Stimulated activated CD8-positive, alpha-beta memory T cell treated with anti-CD3 and anti-CD28 coated beads, Interleukin-15, amount 100 ng/mL, for 48 hours (primary cell): ENCODE data around the gene NTPCR.

Experiments
- DNase-seq, 2 donors: peaks; one replicate each; pipeline ENCODE4 v3.0.0-alpha.2; 2020; ENCODE audit warnings: low read depth in 2 of 2

NTPCR gene

DNA sequence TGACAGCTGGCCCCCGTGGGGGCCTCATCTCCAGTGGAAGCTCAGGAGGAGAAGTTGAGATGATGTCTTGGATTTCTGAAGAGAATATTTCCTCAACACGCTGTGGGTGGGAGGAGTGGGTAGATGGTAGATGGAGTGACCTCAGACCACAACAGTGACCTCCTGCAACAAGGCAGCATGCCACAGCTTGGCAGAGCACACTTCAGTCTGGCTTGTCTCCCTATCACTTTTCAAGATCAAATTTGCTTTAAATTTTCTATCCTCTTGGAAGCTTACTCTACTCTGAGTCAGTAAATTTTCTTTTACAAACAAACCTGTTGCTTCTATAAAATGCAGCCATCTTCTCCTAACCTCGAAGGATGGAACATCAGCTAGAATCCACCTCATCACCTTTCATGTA is 59.7 kb downstream of the NTPCR start:
- no peak for DNase-seq

DNA sequence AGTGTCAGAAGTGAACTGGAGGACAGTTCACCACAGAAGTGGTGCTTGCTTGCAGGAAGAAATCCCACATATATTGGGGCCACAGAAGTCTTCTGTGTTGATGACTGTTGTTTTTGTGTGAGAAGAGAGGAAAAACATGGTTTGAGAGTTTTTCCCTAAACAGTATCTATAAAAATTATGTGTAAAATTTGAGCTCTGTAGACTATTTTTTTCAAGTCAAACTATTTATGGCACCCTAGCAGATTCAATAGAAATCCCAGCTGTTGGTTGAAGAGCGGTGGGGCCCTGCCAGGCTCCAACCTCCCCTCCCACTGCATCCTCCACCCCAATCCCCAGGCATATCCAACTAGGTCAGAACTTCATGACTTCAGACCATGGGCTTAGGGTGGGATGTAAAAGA is 61.6 kb downstream of the NTPCR start:
- DNase-seq, result no peak

DNA sequence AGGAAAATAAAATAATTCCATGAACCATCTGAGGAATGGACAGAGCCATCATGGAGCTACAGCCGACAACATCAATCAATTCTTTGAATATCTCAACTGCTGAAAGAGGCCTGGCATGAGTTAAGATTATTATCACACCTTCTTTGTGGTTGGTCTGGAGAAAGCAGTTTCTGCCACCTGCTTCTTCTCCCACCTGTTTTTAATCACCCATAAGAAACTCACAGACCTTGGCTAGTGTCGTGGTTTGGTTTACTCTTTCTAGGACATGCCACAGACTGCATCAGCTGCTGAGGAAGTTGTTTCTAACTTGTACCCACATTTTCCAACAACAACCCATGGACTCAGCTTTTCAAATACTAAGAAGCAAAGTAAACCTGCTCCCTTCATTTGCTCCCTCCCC is 65.6 kb downstream of the NTPCR start:
- DNase-seq, result no peak

DNA sequence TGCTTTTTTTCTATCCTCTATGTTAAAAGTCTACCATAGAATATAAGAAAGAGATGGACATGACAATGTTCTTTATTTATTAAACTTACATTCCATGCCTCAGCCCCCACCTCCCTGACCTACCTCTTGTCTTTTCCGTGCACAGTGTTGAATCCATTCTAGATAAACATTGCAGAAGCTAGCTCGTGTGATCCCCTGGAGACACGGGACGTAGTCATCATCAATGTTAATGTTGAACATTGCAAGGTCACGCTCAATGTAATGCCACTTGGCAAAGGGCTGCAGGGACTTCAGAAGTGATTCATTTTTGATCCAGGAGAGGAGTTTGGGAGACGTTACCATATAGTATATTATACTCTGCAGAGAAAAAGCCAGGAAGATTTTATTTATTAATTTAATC is 66.4 kb downstream of the NTPCR start:
- DNase-seq, result no peak

DNA sequence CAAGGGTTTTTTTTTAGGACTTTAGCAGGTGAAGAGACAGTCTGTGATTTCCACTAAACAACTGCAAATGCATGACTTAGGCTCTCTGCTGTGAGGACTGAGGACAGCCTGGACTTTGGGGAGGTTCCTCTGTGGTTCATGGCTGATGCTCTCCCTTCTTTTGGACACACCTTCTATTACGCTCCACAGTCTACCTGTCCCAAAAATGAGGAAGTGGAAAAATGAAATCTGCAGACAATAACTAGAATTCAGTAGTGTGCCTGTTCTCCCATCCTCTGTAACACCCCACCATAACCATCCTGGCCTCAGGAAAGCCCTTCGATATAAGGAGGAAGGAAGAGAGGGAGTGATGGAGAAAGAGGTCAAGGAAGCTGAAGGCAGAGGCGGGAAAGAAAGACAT is 68.7 kb downstream of the NTPCR start:
- DNase-seq, result no peak

DNA sequence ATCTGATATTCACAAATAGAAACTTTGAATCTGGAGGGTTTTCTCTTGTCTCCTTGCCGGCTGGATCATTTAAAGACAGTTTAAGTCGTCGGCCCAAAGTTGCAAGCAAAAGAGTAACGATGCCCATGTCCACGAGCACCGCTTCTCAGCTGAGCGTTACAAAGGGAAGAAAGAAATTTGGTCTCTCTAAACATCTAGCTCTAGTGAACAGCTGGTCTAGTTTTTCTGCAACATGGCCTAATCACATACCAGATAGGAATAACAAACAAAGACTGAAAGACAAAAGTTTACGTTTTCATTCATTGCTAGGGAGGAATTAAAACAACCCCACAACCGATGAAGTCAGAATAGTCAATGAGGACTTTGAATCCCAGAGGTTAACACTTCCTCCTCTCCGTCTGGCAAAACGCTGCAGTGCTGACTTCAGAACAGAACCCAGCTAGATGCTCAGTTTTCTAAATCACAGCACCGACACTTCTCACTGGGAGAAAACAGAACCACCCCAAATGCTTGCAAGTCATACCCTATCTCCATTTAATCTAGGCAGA is 69.4 kb downstream of the NTPCR start:
- DNase-seq, result no peak

DNA sequence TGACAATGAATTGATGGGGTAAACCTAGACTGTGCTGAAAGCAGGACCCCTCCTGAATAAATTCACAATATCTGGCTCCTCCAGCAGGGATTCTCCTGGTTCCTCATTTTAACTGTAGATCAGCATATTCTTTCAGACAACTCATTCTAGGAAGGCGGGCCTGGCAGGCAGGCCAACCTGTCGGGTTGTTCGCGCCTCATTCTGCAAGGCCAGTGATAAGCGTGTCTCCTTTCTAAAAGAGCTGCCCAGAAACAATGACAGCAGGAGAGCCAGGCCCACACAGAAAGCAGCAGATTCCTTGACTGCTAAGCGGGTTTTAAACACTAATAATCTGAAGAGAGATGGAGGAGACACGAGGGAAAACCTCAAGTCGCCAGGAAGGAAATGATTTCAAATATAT is 70.0 kb downstream of the NTPCR start:
- no peak for DNase-seq

DNA sequence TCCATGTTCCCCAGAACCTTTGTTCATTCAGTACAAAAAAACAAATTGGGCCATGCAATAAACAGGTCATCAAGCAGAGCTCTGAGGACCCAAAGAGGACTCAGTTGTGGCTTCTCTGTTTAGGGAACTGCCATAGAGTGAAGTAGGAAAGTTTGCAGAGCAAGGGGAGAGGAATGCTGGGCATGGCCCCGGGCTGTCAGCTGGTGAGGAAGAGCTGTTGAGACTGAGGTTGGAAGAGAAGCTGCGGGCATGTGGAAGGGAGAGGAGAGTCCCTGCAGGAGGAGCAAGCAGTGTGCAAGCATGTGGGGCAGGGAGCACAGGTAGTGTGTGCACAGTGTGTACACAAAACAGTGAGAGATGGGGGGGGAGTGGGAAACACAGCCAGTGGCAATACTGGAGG is 71.8 kb downstream of the NTPCR start:
- no peak for DNase-seq

DNA sequence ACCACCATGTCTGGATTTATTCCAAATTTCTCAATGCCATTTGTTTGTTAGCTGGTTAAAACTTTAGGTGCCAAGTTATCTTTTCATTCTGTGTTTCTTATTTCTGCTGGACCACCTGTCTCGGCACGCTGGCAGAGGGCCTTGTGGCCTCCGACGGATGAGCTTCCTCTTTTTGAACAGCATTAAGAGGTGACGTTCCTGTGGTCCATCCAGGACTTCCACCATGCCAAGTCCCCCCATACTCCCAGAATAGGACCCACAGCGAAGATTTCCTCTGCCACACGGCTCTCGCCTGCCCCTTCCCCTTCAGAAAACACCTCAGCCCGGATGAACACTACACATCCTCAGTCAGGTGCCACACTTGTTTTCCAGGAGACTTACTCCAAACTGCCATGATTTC is 73.8 kb downstream of the NTPCR start:
- DNase-seq, result no peak

DNA sequence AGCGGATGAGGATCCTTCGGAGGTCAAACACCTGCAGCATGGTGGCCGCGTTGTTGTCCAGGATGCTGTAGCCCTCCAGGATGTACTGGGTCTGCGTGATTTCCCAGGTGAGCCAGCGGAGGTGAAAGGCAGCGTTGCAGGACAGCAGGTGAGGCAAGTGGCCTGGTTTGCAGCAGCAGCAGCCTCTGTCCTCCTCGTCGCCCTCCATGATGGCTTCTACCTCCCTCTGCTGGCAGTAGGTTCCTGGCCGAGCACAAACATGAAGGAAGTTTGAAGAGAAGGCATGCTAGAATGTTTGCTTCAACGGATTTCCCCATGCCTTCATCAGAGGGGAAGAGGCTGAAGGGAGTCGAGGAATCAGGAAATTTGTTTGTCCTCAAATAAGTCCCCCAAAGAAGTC is 74.7 kb downstream of the NTPCR start:
- no peak for DNase-seq

DNA sequence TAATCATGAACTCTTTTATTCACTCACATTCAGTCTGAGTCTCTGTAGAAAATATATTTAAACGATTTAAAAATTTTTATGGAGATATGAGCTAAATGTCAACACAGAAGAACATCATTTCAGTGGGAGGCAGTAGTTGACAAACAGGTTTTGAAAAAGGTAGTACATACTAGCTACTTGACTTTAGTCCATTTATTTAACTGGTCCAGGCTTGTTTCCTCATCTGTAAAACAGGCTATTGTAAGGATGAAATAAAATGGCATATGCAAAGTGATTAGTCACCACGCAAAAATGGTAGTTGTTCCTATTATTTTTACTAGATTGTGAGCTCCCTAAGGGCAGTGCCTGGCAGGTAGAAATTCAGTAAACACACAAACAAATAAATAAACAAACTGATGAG is 75.2 kb downstream of the NTPCR start:
- DNase-seq, result no peak

DNA sequence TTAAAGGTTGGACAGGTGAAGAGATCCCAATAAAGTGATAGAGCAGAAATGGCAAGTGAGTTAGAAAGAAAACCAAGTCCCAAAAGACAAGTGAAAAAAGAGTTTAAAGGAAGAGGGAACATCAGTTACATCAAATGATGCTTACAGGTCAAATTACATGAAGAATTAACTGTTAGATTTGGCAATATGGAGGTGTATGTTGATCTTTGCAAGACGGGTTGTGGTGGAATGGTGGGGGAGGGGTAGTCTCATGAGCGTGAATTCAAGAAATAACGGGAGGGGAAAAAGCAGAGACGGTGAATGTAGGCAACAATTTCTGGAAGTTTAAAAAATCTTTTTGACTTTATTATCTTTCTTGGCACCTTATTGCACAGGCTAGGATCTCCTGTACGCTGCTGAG is 76.6 kb downstream of the NTPCR start:
- no peak for DNase-seq

DNA sequence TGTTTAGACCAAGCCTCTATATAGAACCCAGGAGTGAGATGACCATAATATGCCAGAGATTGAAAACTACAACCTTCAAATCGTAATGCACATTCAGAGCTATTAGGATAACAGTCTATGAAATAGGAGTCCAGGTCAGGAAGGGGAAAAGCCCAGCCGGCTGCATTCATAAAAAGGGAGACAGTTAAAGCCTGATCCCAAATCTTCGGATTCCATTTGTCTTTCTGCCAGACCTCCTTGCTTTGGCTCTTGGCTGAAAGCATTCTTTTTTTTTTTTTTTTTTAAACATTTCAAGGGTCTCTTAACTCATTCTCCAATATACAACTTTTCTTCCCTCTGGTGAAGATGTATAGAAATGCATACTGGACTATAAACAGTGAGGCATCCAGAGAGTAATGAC is 81.1 kb downstream of the NTPCR start:
- DNase-seq, result no peak

DNA sequence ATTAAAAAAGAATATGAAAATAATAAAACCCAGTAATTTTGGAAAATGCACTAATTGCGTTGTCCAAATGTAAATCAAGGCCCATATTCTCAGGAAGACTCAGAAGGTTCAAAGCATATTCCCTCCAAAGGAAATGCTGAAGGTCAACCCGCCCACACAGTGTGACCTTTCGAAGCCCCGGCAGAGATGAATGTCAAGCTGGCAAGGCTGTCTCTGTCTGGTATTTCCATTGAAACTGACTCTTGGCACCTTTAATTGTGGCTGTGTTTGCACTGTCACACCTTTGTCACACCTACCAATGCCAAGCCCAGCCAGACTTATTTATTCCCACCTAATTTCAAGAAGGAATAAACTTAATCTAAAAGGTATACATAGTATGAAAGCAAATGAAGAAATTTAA is 82.5 kb downstream of the NTPCR start:
- no peak for DNase-seq

DNA sequence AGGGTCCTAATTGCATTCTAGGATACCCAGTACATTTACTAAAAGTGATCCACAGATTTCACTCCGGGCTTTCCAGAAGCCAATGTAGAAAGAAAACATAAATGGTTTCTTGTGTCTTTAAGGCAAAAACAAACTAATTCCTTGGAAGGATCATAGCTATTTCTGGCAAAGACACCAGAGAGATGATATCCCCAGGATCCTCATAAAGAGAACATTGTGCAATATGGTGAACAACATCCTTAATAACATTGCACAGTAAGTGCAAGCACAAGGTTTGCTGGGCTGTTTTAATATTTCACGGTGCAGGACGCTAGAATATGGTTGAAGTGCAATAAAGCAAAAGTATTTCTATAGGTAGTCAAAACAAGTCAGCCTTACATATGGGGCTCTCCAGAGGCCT is 83.0 kb downstream of the NTPCR start:
- DNase-seq, result no peak
